RPMI7951 (cell line): ENCODE measurements around the gene CDC42. TPM values are rescaled to one million over a fixed set of nuclear protein-coding genes. Genes with fewer than 3 reads are reported as not detected.
A peak's percentile ranks its signal among the peaks of the same experiment; 100 is the strongest.

Source experiments
- DNase-seq: peaks from one replicate; pipeline ENCODE4 v3.0.0-alpha.2; 2012; ENCODE audit warnings: low read depth
- total RNA-seq: library from RNA; depleted of rRNA; stranded (reverse); fragments of >200 nt; shearing (Covaris generic); gene quantifications from 2 replicates; pipeline ENCODE4 v1.2.3, GENCODE V29; 2014; rRNA removed

The CDC42 gene
- total RNA-seq, 1 experiment from 2014 or later = 659 TPM

- DNase-seq = no peak
These were observed 75.9 kb downstream of the CDC42 start for GRCh38 chr1:22128392-22128791.

GRCh38 chr1:22129501-22130117 is 77.1 kb downstream of the CDC42 start:
- DNase-seq = no peak

GRCh38 chr1:22131062-22131461 is 78.6 kb downstream of the CDC42 start:
- DNase-seq = no peak

GRCh38 chr1:22131875-22132486 is 79.5 kb downstream of the CDC42 start:
- no peak for DNase-seq

- DNase-seq = peak; percentile 72
These were observed 80.2 kb downstream of the CDC42 start for GRCh38 chr1:22132517-22133235.

GRCh38 chr1:22133247-22133930 is 80.9 kb downstream of the CDC42 start:
- DNase-seq = no peak

- DNase-seq = no peak
These were observed 81.4 kb downstream of the CDC42 start for GRCh38 chr1:22133931-22134324.

- no peak for DNase-seq
These were observed 84.7 kb downstream of the CDC42 start for GRCh38 chr1:22137004-22137720.

- DNase-seq = no peak
These were observed 86.6 kb downstream of the CDC42 start for GRCh38 chr1:22139066-22139594.

GRCh38 chr1:22139817-22140216 is 87.3 kb downstream of the CDC42 start:
- DNase-seq = no peak

Other genes with a start within 250 kb of the CDC42 start
- gene LDLRAD2, start 240.4 kb upstream of the CDC42 start, total RNA-seq = not detected in 2 replicates
- gene HSPG2, start 115.4 kb upstream of the CDC42 start, total RNA-seq = 9.7 and 12.4 TPM in 2 replicates
- gene CELA3B, start 75.7 kb upstream of the CDC42 start, total RNA-seq = not detected in 2 replicates
- gene CELA3A, start 51.1 kb upstream of the CDC42 start, total RNA-seq = not detected in 2 replicates
- not detected in 2 replicates for gene WNT4, start 90.4 kb downstream of the CDC42 start, total RNA-seq